GM12874 (cell line): ENCODE measurements around the gene ZHX3.

Experiments used
- CTCF ChIP-seq: IDR thresholded peaks from 2 replicates; pipeline ENCODE4 v1.5.1; 2011; ENCODE audit warnings: low read depth, mild to moderate bottlenecking, control low read depth, low read length, moderate library complexity; ENCODE audit not compliant: insufficient read depth

The ZHX3 gene

GRCh38 chr20:41278936-41279335 is 38.6 kb downstream of the ZHX3 start:
- no peak for TF ChIP-seq CTCF

- no peak for TF ChIP-seq CTCF
Measured at GRCh38 chr20:41277049-41277448, 40.5 kb downstream of the ZHX3 start.

GRCh38 chr20:41276317-41276751 is 41.2 kb downstream of the ZHX3 start:
- no peak for TF ChIP-seq CTCF

GRCh38 chr20:41275301-41275731 is 42.2 kb downstream of the ZHX3 start:
- no peak for TF ChIP-seq CTCF

- no peak for TF ChIP-seq CTCF
Measured at GRCh38 chr20:41274152-41274551, 43.4 kb downstream of the ZHX3 start.

GRCh38 chr20:41273445-41273844 is 44.1 kb downstream of the ZHX3 start:
- no peak for TF ChIP-seq CTCF

- no peak for TF ChIP-seq CTCF
Measured at GRCh38 chr20:41272339-41272738, 45.2 kb downstream of the ZHX3 start.
